ENCODE data around the gene DAAM2.

Gene DAAM2

GRCh38 chr6:39904946-39905639, 112.9 kb downstream of the DAAM2 start:
- Histone ChIP-seq H3K4me3 (ENCODE audit: low read depth in 1 of 2, low read length in 2 of 2) (no peak overlapping the region), H3K4me1 (ENCODE audit: insufficient read depth, low read length) (no peaks in the 10 kb centered on the region), H3K9me3 (ENCODE audit: low read length) (no peaks in the 10 kb centered on the region), H3K9ac (ENCODE audit: low read length) (no peak overlapping the region), H3K36me3 (ENCODE audit: insufficient read depth, low read length) (peaks cover 19% of the 10 kb centered on the region), H3K27ac (ENCODE audit: low read depth, low read length) (no peak overlapping the region), H3K27me3 (ENCODE audit: control insufficient read depth in 1 of 2, insufficient read depth in 2 of 2, low read length in 2 of 2) (no peaks in the 10 kb centered on the region)

GRCh38 chr6:39905640-39905975, 113.4 kb downstream of the DAAM2 start:
- Histone ChIP-seq H3K4me1 (ENCODE audit: insufficient read depth, low read length) (no peaks in the 10 kb centered on the region), H3K9me3 (ENCODE audit: low read length) (no peaks in the 10 kb centered on the region), H3K36me3 (ENCODE audit: insufficient read depth, low read length) (peaks cover 14% of the 10 kb centered on the region)

GRCh38 chr6:39906318-39906761, 114.2 kb downstream of the DAAM2 start:
- Histone ChIP-seq H3K9me3 (ENCODE audit: low read length) (no peaks in the 10 kb centered on the region), H3K36me3 (ENCODE audit: insufficient read depth, low read length) (peaks cover 7% of the 10 kb centered on the region), H3K27me3 (ENCODE audit: control insufficient read depth in 1 of 2, insufficient read depth in 2 of 2, low read length in 2 of 2) (no peaks in the 10 kb centered on the region), H3K4me3 (ENCODE audit: low read depth in 1 of 2, low read length in 2 of 2) (no peak overlapping the region), H3K27ac (ENCODE audit: low read depth, low read length) (no peak overlapping the region), H3K4me1 (ENCODE audit: insufficient read depth, low read length) (no peaks in the 10 kb centered on the region), H3K9ac (ENCODE audit: low read length) (no peak overlapping the region)

More at GRCh38 chr6:39905640-39905975, 113.4 kb downstream of the DAAM2 start:
- no peak overlapping the region for H3K9ac ChIP-seq (ENCODE audit: low read length)
- no peak overlapping the region for H3K4me3 ChIP-seq (ENCODE audit: low read depth in 1 of 2, low read length in 2 of 2)
- no peak overlapping the region for H3K27ac ChIP-seq (ENCODE audit: low read depth, low read length)
- H3K27me3 ChIP-seq (ENCODE audit: control insufficient read depth in 1 of 2, insufficient read depth in 2 of 2, low read length in 2 of 2) = no peaks in the 10 kb centered on the region

GRCh38 chr6:39907871-39908575, 115.8 kb downstream of the DAAM2 start:
- Histone ChIP-seq H3K4me3 (ENCODE audit: low read depth in 1 of 2, low read length in 2 of 2) (no peak overlapping the region), H3K4me1 (ENCODE audit: insufficient read depth, low read length) (no peaks in the 10 kb centered on the region), H3K9me3 (ENCODE audit: low read length) (no peaks in the 10 kb centered on the region), H3K27me3 (ENCODE audit: control insufficient read depth in 1 of 2, insufficient read depth in 2 of 2, low read length in 2 of 2) (no peaks in the 10 kb centered on the region), H3K27ac (ENCODE audit: low read depth, low read length) (no peak overlapping the region), H3K9ac (ENCODE audit: low read length) (no peak overlapping the region), H3K36me3 (ENCODE audit: insufficient read depth, low read length) (peaks cover 21% of the 10 kb centered on the region)

GRCh38 chr6:39908838-39909583, 116.8 kb downstream of the DAAM2 start:
- Histone ChIP-seq H3K27me3 (ENCODE audit: control insufficient read depth in 1 of 2, insufficient read depth in 2 of 2, low read length in 2 of 2) (no peaks in the 10 kb centered on the region), H3K9ac (ENCODE audit: low read length) (no peak overlapping the region), H3K27ac (ENCODE audit: low read depth, low read length) (no peak overlapping the region), H3K9me3 (ENCODE audit: low read length) (no peaks in the 10 kb centered on the region), H3K4me3 (ENCODE audit: low read depth in 1 of 2, low read length in 2 of 2) (no peak overlapping the region), H3K36me3 (ENCODE audit: insufficient read depth, low read length) (peaks cover 25% of the 10 kb centered on the region), H3K4me1 (ENCODE audit: insufficient read depth, low read length) (no peaks in the 10 kb centered on the region)

- no peaks in the 10 kb centered on the region for H3K4me1 ChIP-seq (ENCODE audit: insufficient read depth, low read length)
Observed at GRCh38 chr6:39909701-39910100, 117.5 kb downstream of the DAAM2 start.

GRCh38 chr6:39910164-39910563, 118.0 kb downstream of the DAAM2 start:
- Histone ChIP-seq H3K9ac (ENCODE audit: low read length) (no peak overlapping the region), H3K36me3 (ENCODE audit: insufficient read depth, low read length) (peaks cover 37% of the 10 kb centered on the region), H3K4me1 (ENCODE audit: insufficient read depth, low read length) (no peaks in the 10 kb centered on the region), H3K27ac (ENCODE audit: low read depth, low read length) (no peak overlapping the region), H3K4me3 (ENCODE audit: low read depth in 1 of 2, low read length in 2 of 2) (no peak overlapping the region), H3K27me3 (ENCODE audit: control insufficient read depth in 1 of 2, insufficient read depth in 2 of 2, low read length in 2 of 2) (no peaks in the 10 kb centered on the region), H3K9me3 (ENCODE audit: low read length) (no peaks in the 10 kb centered on the region)

More at GRCh38 chr6:39909701-39910100, 117.5 kb downstream of the DAAM2 start:
- H3K9ac ChIP-seq (ENCODE audit: low read length) = no peak overlapping the region
- H3K9me3 ChIP-seq (ENCODE audit: low read length) = no peaks in the 10 kb centered on the region
- H3K36me3 ChIP-seq (ENCODE audit: insufficient read depth, low read length) = peaks cover 32% of the 10 kb centered on the region
- H3K27ac ChIP-seq (ENCODE audit: low read depth, low read length) = no peak overlapping the region
- no peak overlapping the region for H3K4me3 ChIP-seq (ENCODE audit: low read depth in 1 of 2, low read length in 2 of 2)
- no peaks in the 10 kb centered on the region for H3K27me3 ChIP-seq (ENCODE audit: control insufficient read depth in 1 of 2, insufficient read depth in 2 of 2, low read length in 2 of 2)

GRCh38 chr6:39910744-39911143, 118.6 kb downstream of the DAAM2 start:
- H3K9me3 ChIP-seq (ENCODE audit: low read length) = no peaks in the 10 kb centered on the region
- H3K27ac ChIP-seq (ENCODE audit: low read depth, low read length) = no peak overlapping the region
- H3K9ac ChIP-seq (ENCODE audit: low read length) = no peak overlapping the region
- H3K27me3 ChIP-seq (ENCODE audit: control insufficient read depth in 1 of 2, insufficient read depth in 2 of 2, low read length in 2 of 2) = no peaks in the 10 kb centered on the region
- no peak overlapping the region for H3K4me3 ChIP-seq (ENCODE audit: low read depth in 1 of 2, low read length in 2 of 2)
- no peaks in the 10 kb centered on the region for H3K4me1 ChIP-seq (ENCODE audit: insufficient read depth, low read length)
- H3K36me3 ChIP-seq (ENCODE audit: insufficient read depth, low read length) = peaks cover 43% of the 10 kb centered on the region

- H3K36me3 ChIP-seq (ENCODE audit: insufficient read depth, low read length) = peaks cover 51% of the 10 kb centered on the region
- no peak overlapping the region for H3K4me3 ChIP-seq (ENCODE audit: low read depth in 1 of 2, low read length in 2 of 2)
- H3K4me1 ChIP-seq (ENCODE audit: insufficient read depth, low read length) = no peaks in the 10 kb centered on the region
- no peak overlapping the region for H3K27ac ChIP-seq (ENCODE audit: low read depth, low read length)
- H3K9me3 ChIP-seq (ENCODE audit: low read length) = no peaks in the 10 kb centered on the region
- H3K9ac ChIP-seq (ENCODE audit: low read length) = no peak overlapping the region
- no peaks in the 10 kb centered on the region for H3K27me3 ChIP-seq (ENCODE audit: control insufficient read depth in 1 of 2, insufficient read depth in 2 of 2, low read length in 2 of 2)
Observed at GRCh38 chr6:39911513-39912125, 119.4 kb downstream of the DAAM2 start.

GRCh38 chr6:39912446-39912845, 120.3 kb downstream of the DAAM2 start:
- no peak overlapping the region for H3K27ac ChIP-seq (ENCODE audit: low read depth, low read length)
- H3K4me3 ChIP-seq (ENCODE audit: low read depth in 1 of 2, low read length in 2 of 2) = no peak overlapping the region
- peaks cover 54% of the 10 kb centered on the region for H3K36me3 ChIP-seq (ENCODE audit: insufficient read depth, low read length)
- no peaks in the 10 kb centered on the region for H3K9me3 ChIP-seq (ENCODE audit: low read length)
- no peaks in the 10 kb centered on the region for H3K27me3 ChIP-seq (ENCODE audit: control insufficient read depth in 1 of 2, insufficient read depth in 2 of 2, low read length in 2 of 2)
- H3K9ac ChIP-seq (ENCODE audit: low read length) = no peak overlapping the region
- H3K4me1 ChIP-seq (ENCODE audit: insufficient read depth, low read length) = no peaks in the 10 kb centered on the region

GRCh38 chr6:39913391-39913916, 121.3 kb downstream of the DAAM2 start:
- H3K4me1 ChIP-seq (ENCODE audit: insufficient read depth, low read length) = no peaks in the 10 kb centered on the region
- H3K27ac ChIP-seq (ENCODE audit: low read depth, low read length) = no peak overlapping the region
- peaks cover 54% of the 10 kb centered on the region for H3K36me3 ChIP-seq (ENCODE audit: insufficient read depth, low read length)
- no peak overlapping the region for H3K4me3 ChIP-seq (ENCODE audit: low read depth in 1 of 2, low read length in 2 of 2)
- H3K9ac ChIP-seq (ENCODE audit: low read length) = no peak overlapping the region
- H3K27me3 ChIP-seq (ENCODE audit: control insufficient read depth in 1 of 2, insufficient read depth in 2 of 2, low read length in 2 of 2) = no peaks in the 10 kb centered on the region
- no peaks in the 10 kb centered on the region for H3K9me3 ChIP-seq (ENCODE audit: low read length)

All from muscle layer of colon (tissue), 2 donors.